ENCODE measurements around the gene P3R3URF.

DNA sequence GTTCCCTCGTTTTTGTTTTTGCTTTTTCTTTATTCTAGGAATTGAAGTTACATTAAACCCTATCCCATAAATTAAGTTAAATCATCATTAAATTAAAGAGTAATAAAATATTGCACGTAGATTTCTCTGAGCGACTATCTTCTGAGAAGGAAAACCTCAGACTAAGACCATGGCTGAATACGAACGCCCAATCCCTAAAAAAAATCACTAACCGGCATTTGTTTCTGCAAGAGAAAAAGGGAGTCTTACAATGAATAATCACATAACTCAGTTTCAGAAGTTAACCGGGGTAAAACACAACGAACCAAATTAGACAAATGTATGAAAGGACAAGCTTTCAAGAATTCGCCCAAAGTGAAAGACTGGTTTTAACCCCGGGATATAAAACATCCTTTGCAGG, 45.2 kb downstream of the P3R3URF start:
- TF ChIP-seq RARB (CRISPR knock-in tag; IDR thresholded peaks at IDR 0.05) (no peak), ZFP3 (CRISPR knock-in tag; IDR thresholded peaks at IDR 0.05) (no peak), TCF4 (CRISPR knock-in tag; IDR thresholded peaks at IDR 0.05; ENCODE audit: borderline replicate concordance) (no peak), ZNF8 (CRISPR knock-in tag; IDR thresholded peaks at IDR 0.05) (no peak), ISL1 (CRISPR knock-in tag; IDR thresholded peaks at IDR 0.05) (no peak), ZFP30 (CRISPR knock-in tag; IDR thresholded peaks at IDR 0.05) (no peak)
- TF ChIP-seq, protein P1, sequence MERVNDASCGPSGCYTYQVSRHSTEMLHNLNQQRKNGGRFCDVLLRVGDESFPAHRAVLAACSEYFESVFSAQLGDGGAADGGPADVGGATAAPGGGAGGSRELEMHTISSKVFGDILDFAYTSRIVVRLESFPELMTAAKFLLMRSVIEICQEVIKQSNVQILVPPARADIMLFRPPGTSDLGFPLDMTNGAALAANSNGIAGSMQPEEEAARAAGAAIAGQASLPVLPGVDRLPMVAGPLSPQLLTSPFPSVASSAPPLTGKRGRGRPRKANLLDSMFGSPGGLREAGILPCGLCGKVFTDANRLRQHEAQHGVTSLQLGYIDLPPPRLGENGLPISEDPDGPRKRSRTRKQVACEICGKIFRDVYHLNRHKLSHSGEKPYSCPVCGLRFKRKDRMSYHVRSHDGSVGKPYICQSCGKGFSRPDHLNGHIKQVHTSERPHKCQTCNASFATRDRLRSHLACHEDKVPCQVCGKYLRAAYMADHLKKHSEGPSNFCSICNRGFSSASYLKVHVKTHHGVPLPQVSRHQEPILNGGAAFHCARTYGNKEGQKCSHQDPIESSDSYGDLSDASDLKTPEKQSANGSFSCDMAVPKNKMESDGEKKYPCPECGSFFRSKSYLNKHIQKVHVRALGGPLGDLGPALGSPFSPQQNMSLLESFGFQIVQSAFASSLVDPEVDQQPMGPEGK (CRISPR knock-in tag; IDR thresholded peaks at IDR 0.05; ENCODE audit: borderline replicate concordance): no peak

Measured in SK-N-SH treated with all-trans-retinoic acid at 6 μM for 48 hours (cell line).